ENCODE results near the gene ATAD2B.
"Not testable (repeated sequence)": the region's sequence is repeated elsewhere in the genome, so short reads cannot be mapped to it uniquely, and the experiment has no call there.

Gene ATAD2B

GRCh38 chr2:23723029-23723428 is 203.9 kb downstream of the ATAD2B start:
- DNase-seq, result not testable (repeated sequence)

- no peak for DNase-seq
Measured at GRCh38 chr2:23722255-23722654, 204.7 kb downstream of the ATAD2B start.

GRCh38 chr2:23721454-23721826 is 205.5 kb downstream of the ATAD2B start:
- DNase-seq, result no peak

GRCh38 chr2:23720705-23721453 is 206.0 kb downstream of the ATAD2B start:
- DNase-seq, result no peak

- no peak for DNase-seq
Measured at GRCh38 chr2:23719716-23720115, 207.2 kb downstream of the ATAD2B start.

GRCh38 chr2:23718931-23719700 is 207.8 kb downstream of the ATAD2B start:
- no peak for DNase-seq

- no peak for DNase-seq
Measured at GRCh38 chr2:23713351-23713750, 213.6 kb downstream of the ATAD2B start.

GRCh38 chr2:23712756-23713151 is 214.2 kb downstream of the ATAD2B start:
- DNase-seq, result no peak

- DNase-seq, result no peak
Measured at GRCh38 chr2:23711979-23712755, 214.8 kb downstream of the ATAD2B start.

- DNase-seq, result no peak
Measured at GRCh38 chr2:23709311-23709710, 217.6 kb downstream of the ATAD2B start.

GRCh38 chr2:23708771-23709170 is 218.2 kb downstream of the ATAD2B start:
- no peak for DNase-seq

GRCh38 chr2:23707096-23707495 is 219.8 kb downstream of the ATAD2B start:
- no peak for DNase-seq

GRCh38 chr2:23706613-23707078 is 220.3 kb downstream of the ATAD2B start:
- no peak for DNase-seq

GRCh38 chr2:23705771-23706612 is 220.9 kb downstream of the ATAD2B start:
- DNase-seq, result no peak

GRCh38 chr2:23703583-23704385 is 223.1 kb downstream of the ATAD2B start:
- no peak for DNase-seq

GRCh38 chr2:23703037-23703582 is 223.8 kb downstream of the ATAD2B start:
- DNase-seq, result no peak

- no peak for DNase-seq
Measured at GRCh38 chr2:23700627-23701026, 226.3 kb downstream of the ATAD2B start.

GRCh38 chr2:23699580-23699925 is 227.4 kb downstream of the ATAD2B start:
- DNase-seq, result no peak

GRCh38 chr2:23698721-23699579 is 228.0 kb downstream of the ATAD2B start:
- DNase-seq, result no peak
